HG03025 (cell line): ENCODE data around the gene FAM209B.
"Not testable (repeated sequence)": the region's sequence is repeated elsewhere in the genome, so short reads cannot be mapped to it uniquely, and the experiment has no call there.

ENCODE experiments used
- ATAC-seq: cut with Tn5 transposase; IDR thresholded peaks from one replicate; pipeline ENCODE4 v1.9.1; 2021; ENCODE audit warnings: mild to moderate bottlenecking, moderate library complexity; ENCODE audit not compliant: unreplicated experiment, low FRiP score

Gene FAM209B

DNA sequence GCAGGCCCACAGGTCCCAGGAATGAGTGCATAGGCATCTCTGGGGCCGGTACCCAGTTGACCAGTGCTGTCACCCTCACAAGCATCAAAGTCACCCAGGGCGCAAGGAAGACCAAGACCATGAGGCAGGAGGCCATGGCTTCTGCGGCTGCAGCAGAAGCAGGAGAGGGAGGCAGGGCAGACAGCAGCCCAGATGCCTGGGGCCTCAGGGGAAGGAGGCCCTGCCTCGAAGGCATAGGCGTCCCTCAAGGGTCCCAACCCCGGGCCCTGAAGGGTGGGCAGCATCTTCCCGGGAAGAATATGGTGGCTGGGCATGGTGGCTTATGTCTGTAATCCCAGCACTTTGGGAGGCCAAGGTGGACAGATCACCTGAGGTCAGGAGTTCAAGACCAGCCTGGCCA, 5.5 kb upstream of the FAM209B start:
- ATAC-seq: no peak

GRCh38 chr20:56537997-56538396, 5.0 kb downstream of the FAM209B start:
- no peak for ATAC-seq

- no peak for ATAC-seq
Measured at GRCh38 chr20:56540415-56540814, 7.4 kb downstream of the FAM209B start.

DNA sequence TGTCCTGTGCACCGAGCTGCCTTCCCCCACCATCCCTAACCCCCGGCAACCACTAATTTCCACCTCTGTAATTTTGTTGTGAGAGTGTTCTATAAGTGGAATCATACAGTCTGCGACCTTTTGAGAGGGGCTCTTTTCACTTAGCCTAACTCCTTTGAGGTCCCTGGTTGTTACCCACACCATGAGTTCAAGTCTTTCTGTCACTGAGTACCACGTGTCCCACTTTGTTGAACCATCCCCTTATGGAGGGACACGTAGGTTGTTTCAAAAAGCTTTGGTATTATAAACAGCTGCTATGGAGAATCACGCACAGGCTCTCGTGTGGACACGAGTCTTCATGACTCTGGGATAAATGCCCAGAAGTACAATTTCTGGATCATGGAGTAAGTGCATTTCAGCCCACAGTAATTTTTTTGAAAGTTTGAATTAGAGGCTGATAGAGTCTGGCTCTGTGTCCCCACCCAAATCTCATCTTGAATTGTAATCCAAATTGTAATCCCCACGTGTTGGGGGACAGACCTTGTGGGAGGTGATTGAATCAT, 9.5 kb downstream of the FAM209B start:
- ATAC-seq: no peak

GRCh38 chr20:56551571-56551970, 18.5 kb downstream of the FAM209B start:
- no peak for ATAC-seq

DNA sequence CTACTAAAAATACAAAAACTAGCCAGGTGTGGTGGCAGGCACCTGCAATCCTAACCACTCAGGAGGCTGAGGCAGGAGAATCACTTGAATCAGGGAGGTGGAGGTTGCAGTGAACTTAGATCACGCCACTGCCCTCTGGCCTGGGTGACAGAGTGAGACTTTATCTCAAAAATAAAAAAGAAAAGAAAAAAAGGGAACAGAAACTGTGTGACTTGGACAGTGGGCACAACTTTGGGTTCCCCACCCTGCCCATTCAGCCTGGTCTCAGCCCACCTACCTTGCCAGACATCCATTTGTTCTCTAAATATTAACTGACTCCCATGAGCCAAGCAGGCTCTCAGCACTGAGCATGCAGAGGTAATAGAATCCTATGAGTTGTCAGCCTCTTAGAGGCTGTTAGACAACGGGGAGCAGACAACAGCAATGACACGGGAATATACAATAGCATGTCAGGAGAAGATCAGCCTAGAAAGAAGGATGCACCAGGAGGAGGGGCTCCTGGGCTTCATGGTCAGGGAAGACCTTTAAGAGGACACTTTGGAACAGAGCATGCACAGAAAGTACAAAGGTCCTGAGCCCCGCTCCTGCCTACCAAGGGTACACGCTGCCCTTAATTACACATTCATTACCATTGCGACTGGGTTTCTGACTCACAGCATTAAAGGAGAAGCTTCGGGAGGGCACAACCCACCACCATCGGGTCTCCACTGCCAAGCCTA, 20.0 kb downstream of the FAM209B start:
- ATAC-seq: no peak

DNA sequence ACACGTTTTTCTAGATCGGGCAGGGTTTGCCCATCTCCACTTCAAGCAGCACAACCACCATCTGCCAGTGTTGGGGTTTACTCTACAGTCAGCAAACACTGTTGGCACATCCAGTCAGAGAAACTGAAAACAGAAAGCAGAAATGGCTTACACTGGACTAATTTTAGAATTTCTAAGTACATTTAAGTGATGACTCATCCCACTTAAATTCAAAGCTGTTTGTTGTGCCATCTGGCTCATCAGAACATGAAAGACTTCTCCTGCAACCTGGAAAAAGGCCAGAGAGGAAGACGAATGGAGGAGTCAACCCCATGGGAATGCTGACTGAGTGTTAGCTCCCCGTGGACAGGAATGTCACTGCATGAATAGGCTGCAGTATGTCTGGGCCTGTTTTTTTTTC, 21.8 kb downstream of the FAM209B start:
- peak; percentile 74 for ATAC-seq

DNA sequence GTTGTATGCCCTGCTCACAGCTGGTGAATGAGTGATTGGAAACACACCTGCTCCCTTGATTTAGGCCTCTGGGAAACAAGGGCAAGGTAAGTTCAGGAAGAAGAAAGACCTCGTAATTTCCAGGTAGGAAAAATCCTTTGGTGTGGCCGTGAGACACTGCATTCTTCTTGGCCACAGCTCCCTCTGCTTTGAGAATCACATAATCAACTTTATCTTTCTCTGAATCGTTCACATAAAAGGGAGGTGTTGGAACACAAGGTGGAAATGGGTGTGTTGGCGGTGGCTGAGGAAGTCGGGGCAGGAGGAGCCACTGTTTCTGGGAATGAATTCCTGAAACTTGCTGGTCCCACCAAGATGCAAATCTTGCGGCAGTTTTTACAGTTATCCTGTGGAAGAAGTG, 25.9 kb downstream of the FAM209B start:
- ATAC-seq: no peak

- ATAC-seq: not testable (repeated sequence)
Measured at GRCh38 chr20:56564526-56564925, 31.5 kb downstream of the FAM209B start.

- ATAC-seq: no peak
Measured at GRCh38 chr20:56565511-56565910, 32.5 kb downstream of the FAM209B start.

- ATAC-seq: no peak
Measured at GRCh38 chr20:56566621-56567020, 33.6 kb downstream of the FAM209B start.

GRCh38 chr20:56570832-56571231, 37.8 kb downstream of the FAM209B start:
- no peak for ATAC-seq

- no peak for ATAC-seq
Measured at GRCh38 chr20:56572172-56572571, 39.1 kb downstream of the FAM209B start.

DNA sequence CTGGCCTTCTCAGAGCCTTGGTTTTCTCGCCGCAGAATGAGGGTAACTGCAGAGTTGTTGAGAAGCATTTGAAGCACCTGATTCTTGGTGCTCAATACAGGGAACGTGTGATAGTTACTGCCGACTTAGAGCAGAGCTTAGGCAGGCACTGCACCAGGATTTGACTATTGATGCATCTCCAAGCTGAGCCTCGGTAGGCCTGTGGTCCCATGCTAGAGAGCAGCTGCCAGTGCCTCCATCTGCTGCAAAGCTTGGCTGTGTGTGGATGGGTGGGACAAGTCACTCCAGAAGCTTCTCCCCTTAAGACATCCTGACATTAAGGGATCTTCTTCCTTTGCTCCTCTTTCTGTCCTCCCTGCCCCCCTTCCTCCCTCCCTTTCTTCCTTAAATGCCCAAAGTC, 40.9 kb downstream of the FAM209B start:
- ATAC-seq: no peak

DNA sequence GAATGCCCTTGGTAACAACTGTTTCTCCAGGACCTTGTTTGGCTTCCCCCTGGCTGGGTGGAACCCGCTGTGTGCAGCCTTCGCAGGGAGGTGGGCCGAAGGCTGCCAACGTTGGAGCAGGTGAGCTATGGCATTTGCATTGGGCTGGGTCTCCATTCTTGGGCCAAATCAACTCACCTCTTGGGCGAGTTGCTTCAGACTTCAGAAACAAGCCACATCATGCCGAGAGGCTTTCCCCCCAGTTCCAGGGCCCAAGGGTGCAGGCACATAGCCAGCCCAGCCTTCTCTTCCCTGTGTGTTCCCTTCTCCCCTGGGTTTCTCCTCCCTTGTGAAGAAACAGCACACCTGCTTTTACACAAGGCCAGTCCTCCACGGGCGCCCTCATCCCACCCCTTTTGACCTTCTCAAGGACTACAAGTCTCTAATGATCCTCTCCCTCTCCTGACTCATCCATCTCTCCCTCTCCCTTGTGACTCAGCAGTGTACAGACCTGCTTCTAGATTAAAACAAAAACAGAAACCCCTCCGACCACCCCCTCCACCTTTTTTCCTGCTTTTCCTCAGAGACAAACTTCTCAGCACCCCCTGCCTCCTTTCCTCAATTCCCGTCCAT, 41.6 kb downstream of the FAM209B start:
- no peak for ATAC-seq

GRCh38 chr20:56575157-56575556, 42.1 kb downstream of the FAM209B start:
- no peak for ATAC-seq

- no peak for ATAC-seq
Measured at GRCh38 chr20:56575961-56576360, 42.9 kb downstream of the FAM209B start.

- no peak for ATAC-seq
Measured at GRCh38 chr20:56579301-56579710, 46.3 kb downstream of the FAM209B start.

GRCh38 chr20:56580226-56580625, 47.2 kb downstream of the FAM209B start:
- no peak for ATAC-seq

GRCh38 chr20:56581701-56582100, 48.7 kb downstream of the FAM209B start:
- no peak for ATAC-seq

DNA sequence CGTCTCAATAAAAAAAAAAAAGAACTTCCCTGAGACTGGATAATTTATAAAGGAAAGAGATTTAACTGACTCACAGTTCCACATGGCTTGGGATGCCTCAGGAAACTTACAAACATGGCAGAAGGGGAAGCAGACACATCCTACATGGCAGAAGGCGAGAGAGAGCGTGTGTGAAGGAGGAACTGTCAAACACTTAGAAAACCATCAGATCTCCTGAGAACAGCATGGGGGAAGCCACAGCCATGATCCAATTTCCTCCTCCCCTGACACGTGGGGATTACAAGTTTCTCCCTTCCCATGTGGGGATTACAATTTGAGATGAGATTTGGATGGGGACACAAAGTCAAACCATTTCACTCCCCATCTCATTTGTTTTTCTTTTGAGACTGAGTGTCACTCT, 49.5 kb downstream of the FAM209B start:
- ATAC-seq: no peak

DNA sequence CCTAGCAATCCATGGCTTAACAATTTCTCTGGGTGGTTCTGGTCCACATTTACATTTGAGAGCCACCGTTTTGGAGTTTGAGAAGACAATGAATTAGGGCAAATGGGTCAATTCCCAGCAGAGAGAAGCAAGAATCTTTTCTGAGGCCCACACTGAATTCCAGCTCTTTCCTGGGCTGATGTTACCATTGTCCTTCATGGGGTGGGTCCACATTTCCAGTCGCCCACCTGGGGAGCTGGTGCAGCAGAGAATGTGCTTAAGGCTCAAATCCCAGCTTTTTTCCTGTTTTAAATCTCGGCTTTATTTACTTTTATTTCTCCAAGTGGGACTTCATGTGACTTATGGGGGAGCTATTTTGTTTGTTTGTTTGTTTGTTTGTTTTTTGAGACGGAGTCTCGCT, 51.9 kb downstream of the FAM209B start:
- ATAC-seq: no peak
